Memory B cell (primary cell): ENCODE results near the gene VEPH1.

Source experiments
- ATAC-seq: fragments of 150-1000 bp; cut with Tn5 transposase; 2 replicates; pipeline ENCODE4 v1.10.0; 2021; ENCODE audit warnings: low read depth, mild to moderate bottlenecking, moderate library complexity
- DNase-seq, 2 donors: peaks; one replicate each; pipeline ENCODE4 v3.0.0; 2022; ENCODE audit warnings: low spot score in 2 of 2
- H3K27ac Mint-ChIP-seq: one replicate; pipeline ENCODE4 v1.8.0; 2022; ENCODE audit warnings: mild to moderate bottlenecking, moderate library complexity, mixed read lengths
- H3K27me3 Mint-ChIP-seq: one replicate; pipeline ENCODE4 v1.8.0; 2022; ENCODE audit warnings: mixed read lengths
- H3K36me3 Mint-ChIP-seq: one replicate; pipeline ENCODE4 v1.8.0; 2022; ENCODE audit warnings: mild to moderate bottlenecking, mixed read lengths
- H3K4me1 Mint-ChIP-seq: one replicate; pipeline ENCODE4 v1.8.0; 2022; ENCODE audit warnings: mixed read lengths
- H3K4me3 Mint-ChIP-seq: one replicate; pipeline ENCODE4 v1.8.0; 2022; ENCODE audit warnings: mild to moderate bottlenecking, moderate library complexity, mixed read lengths
- H3K9me3 Mint-ChIP-seq: one replicate; pipeline ENCODE4 v1.8.0; 2022; ENCODE audit warnings: mixed read lengths

VEPH1 gene

GRCh38 chr3:157225001-157225400 is 278.2 kb downstream of the VEPH1 start:
- no peaks in the 10 kb centered on the region for H3K4me1 Mint-ChIP-seq
- no peak for ATAC-seq
- H3K36me3 Mint-ChIP-seq, result no peaks in the 10 kb centered on the region
- H3K4me3 Mint-ChIP-seq, result no peak overlapping the region
- H3K27ac Mint-ChIP-seq, result no peak overlapping the region
- H3K9me3 Mint-ChIP-seq, result no peaks in the 10 kb centered on the region
- no peak for DNase-seq
- H3K27me3 Mint-ChIP-seq, result no peaks in the 10 kb centered on the region

DNA sequence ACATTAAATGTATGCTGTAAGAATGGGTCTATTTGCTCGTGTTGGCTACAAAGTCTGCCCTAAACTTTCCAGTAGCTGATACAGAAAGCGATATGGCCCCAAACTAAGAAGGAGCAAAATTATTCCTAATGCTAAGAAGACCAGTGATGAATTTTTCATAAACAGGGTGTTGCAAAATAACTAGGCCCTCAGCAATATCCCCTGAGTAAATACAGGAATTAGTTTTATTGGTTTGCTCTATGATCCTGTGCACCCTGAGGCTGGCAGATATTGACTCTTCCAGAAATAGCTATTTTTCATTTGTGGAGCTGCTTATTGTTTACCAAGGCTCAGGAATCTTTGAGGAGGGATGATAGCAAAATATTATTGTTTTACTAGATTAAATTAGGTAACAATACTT is 282.3 kb downstream of the VEPH1 start:
- Mint-ChIP-seq H3K9me3 (no peaks in the 10 kb centered on the region), H3K4me3 (no peak overlapping the region), H3K27me3 (no peaks in the 10 kb centered on the region), H3K4me1 (no peaks in the 10 kb centered on the region), H3K36me3 (no peaks in the 10 kb centered on the region), H3K27ac (no peak overlapping the region)
- DNase-seq, result no peak
- no peak for ATAC-seq

GRCh38 chr3:157220211-157220610 is 283.0 kb downstream of the VEPH1 start:
- no peaks in the 10 kb centered on the region for H3K9me3 Mint-ChIP-seq
- H3K27ac Mint-ChIP-seq, result no peak overlapping the region
- H3K36me3 Mint-ChIP-seq, result no peaks in the 10 kb centered on the region
- ATAC-seq (no peak), DNase-seq (no peak)
- H3K27me3 Mint-ChIP-seq, result no peaks in the 10 kb centered on the region
- H3K4me3 Mint-ChIP-seq, result no peak overlapping the region
- no peaks in the 10 kb centered on the region for H3K4me1 Mint-ChIP-seq

- no peak overlapping the region for H3K4me3 Mint-ChIP-seq
- no peaks in the 10 kb centered on the region for H3K36me3 Mint-ChIP-seq
- no peaks in the 10 kb centered on the region for H3K27me3 Mint-ChIP-seq
- H3K9me3 Mint-ChIP-seq, result no peaks in the 10 kb centered on the region
- H3K4me1 Mint-ChIP-seq, result no peaks in the 10 kb centered on the region
- DNase-seq (no peak), ATAC-seq (no peak)
- no peak overlapping the region for H3K27ac Mint-ChIP-seq
These were observed 284.0 kb downstream of the VEPH1 start for GRCh38 chr3:157219215-157219614.
